HAP-1 (cell line): ENCODE data around the gene FCRL3.

Source experiments
- DNase-seq, 2 experiments: peaks; one replicate each; pipeline ENCODE4 v3.0.0-alpha.2; 2016 to 2020; ENCODE audit warnings: low spot score in 2 of 2
- H3K27me3 ChIP-seq: fragments of 250-450 bp; sonication (Bioruptor Pico); 2 replicates; pipeline ENCODE4 v1.5.1; 2020; ENCODE audit warnings: low read depth, mild to moderate bottlenecking, moderate library complexity
- H3K36me3 ChIP-seq: fragments of 250-450 bp; sonication (Bioruptor Pico); replicated peaks from 2 replicates; pipeline ENCODE4 v1.5.1; 2020; ENCODE audit warnings: mild to moderate bottlenecking
- H3K4me1 ChIP-seq: fragments of 250-450 bp; sonication (Bioruptor Pico); 2 replicates; pipeline ENCODE4 v1.5.1; 2020; ENCODE audit warnings: mild to moderate bottlenecking
- H3K4me3 ChIP-seq: fragments of 250-450 bp; sonication (Bioruptor Pico); 2 replicates; pipeline ENCODE4 v1.5.1; 2020; ENCODE audit warnings: mild to moderate bottlenecking, moderate library complexity
- H3K9me3 ChIP-seq: fragments of 250-450 bp; sonication (Bioruptor Pico); 2 replicates; pipeline ENCODE4 v1.5.1; 2020; ENCODE audit warnings: mild to moderate bottlenecking, moderate library complexity
- in situ Hi-C: fragments of 300-500 bp; cut with MboI; formaldehyde crosslinking; loops from 3 replicates; pipeline ENCODE4 v1.14.3; 2020; ENCODE audit warnings: low sequenced_read_pairs, inconsistent platforms, mixed read lengths

Gene FCRL3

GRCh38 chr1:157652859-157653493 lies 47.6 kb downstream of the FCRL3 start:
- Histone ChIP-seq H3K27me3 (no peaks in the 10 kb centered on the region), H3K4me3 (no peak overlapping the region), H3K4me1 (no peaks in the 10 kb centered on the region), H3K36me3 (no peaks in the 10 kb centered on the region), H3K9me3 (no peaks in the 10 kb centered on the region)
- in situ Hi-C loops: no loop called here
- DNase-seq: no peak

GRCh38 chr1:157648317-157648716 lies 52.3 kb downstream of the FCRL3 start:
- no peaks in the 10 kb centered on the region for H3K4me1 ChIP-seq
- H3K36me3 ChIP-seq: no peaks in the 10 kb centered on the region
- DNase-seq: no peak
- no peaks in the 10 kb centered on the region for H3K27me3 ChIP-seq
- H3K4me3 ChIP-seq: no peak overlapping the region
- in situ Hi-C loops: no loop called here
- H3K9me3 ChIP-seq: no peaks in the 10 kb centered on the region

GRCh38 chr1:157646144-157646543 lies 54.4 kb downstream of the FCRL3 start:
- Histone ChIP-seq H3K27me3 (no peaks in the 10 kb centered on the region), H3K4me1 (no peaks in the 10 kb centered on the region), H3K9me3 (no peaks in the 10 kb centered on the region), H3K36me3 (no peaks in the 10 kb centered on the region), H3K4me3 (no peak overlapping the region)
- DNase-seq: no peak
- in situ Hi-C loops: no loop called here

- no peaks in the 10 kb centered on the region for H3K36me3 ChIP-seq
- H3K9me3 ChIP-seq: no peaks in the 10 kb centered on the region
- H3K4me3 ChIP-seq: no peak overlapping the region
- DNase-seq: no peak
- H3K27me3 ChIP-seq: no peaks in the 10 kb centered on the region
- no peaks in the 10 kb centered on the region for H3K4me1 ChIP-seq
- in situ Hi-C loops: no loop called here
Measured at GRCh38 chr1:157641177-157641576, 59.4 kb downstream of the FCRL3 start.

GRCh38 chr1:157639800-157640199 lies 60.8 kb downstream of the FCRL3 start:
- no peaks in the 10 kb centered on the region for H3K27me3 ChIP-seq
- H3K36me3 ChIP-seq: no peaks in the 10 kb centered on the region
- H3K4me3 ChIP-seq: no peak overlapping the region
- no peaks in the 10 kb centered on the region for H3K4me1 ChIP-seq
- no peaks in the 10 kb centered on the region for H3K9me3 ChIP-seq
- DNase-seq: no peak
- in situ Hi-C loops: no loop called here

- Histone ChIP-seq H3K4me1 (no peaks in the 10 kb centered on the region), H3K27me3 (0 out of 2 replicates have a peak, but pooled peaks cover 4% of the 10 kb centered on the region), H3K4me3 (no peak overlapping the region), H3K9me3 (no peaks in the 10 kb centered on the region), H3K36me3 (no peaks in the 10 kb centered on the region)
- no peak for DNase-seq
- in situ Hi-C loops: no loop called here
Measured at GRCh38 chr1:157628773-157629172, 71.8 kb downstream of the FCRL3 start.
